ENCODE results near the gene PAX6. TPM values are rescaled to one million over a fixed set of nuclear protein-coding genes. Genes with fewer than 3 reads are reported as not detected.

PAX6 gene
- total and polyA plus RNA-seq, 2 of the 13 experiments (the other 11 are each of a cell fraction or from before 2014, with no cell fraction given), result 0.15 to 1.1 TPM

DNA sequence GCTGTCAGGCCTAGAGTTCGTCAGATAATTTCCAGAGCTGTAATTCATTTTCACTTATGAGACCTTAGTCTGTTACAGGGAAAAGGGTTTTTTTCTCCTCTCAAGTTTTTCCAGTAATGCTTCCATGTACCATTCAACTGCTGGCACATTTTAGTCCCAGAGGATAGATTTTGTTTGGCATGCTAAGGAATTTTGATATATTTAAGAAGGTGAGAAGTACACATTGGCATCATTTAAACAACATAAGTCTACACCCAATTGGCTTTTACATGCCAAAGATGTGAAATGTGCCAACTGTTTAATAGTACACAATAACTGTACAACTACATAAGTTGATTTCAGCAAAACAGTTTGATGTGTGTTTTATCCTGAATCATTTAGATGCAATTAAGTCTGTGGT is 71.0 kb downstream of the PAX6 start:
- H3K9me3 ChIP-seq (ENCODE audit: low read length), result peaks cover 2% of the 10 kb centered on the region; the same call in 1 of the 2 replicates
- no peaks in the 10 kb centered on the region for H3K79me2 ChIP-seq (ENCODE audit: insufficient read depth, low read length)
- ATAC-seq (no peak), DNase-seq (ENCODE audit: low spot score) (no peak), FAIRE-seq (no peak)
- in situ Hi-C loops (cut with HindIII; ENCODE audit: extremely low pct_ligation_motif_present, low pct_unique_long_range_greater_than_20kb), result no loop called here
- no TSS peak for BruUV-seq (replicated peaks)
- H3K4me1 ChIP-seq (ENCODE audit: insufficient read depth, low read length), result no peaks in the 10 kb centered on the region
- H3K36me3 ChIP-seq (replicated peaks in 1 of 2; ENCODE audit: control insufficient read depth in 1 of 2, insufficient read depth in 2 of 2, low read length in 2 of 2), result no peaks in the 10 kb centered on the region
- H4K20me1 ChIP-seq (ENCODE audit: insufficient read depth, low read length), result no peaks in the 10 kb centered on the region
- POLR2A ChIA-PET, result no interaction called here
- CTCF ChIA-PET (ENCODE audit: low intra/inter-chr PET ratio, low total read pairs), result no interaction called here
- intact Hi-C loops (cut with micrococcal nuclease; ENCODE audit: unreplicated experiment), result no loop called here
- H2AFZ ChIP-seq (ENCODE audit: low read length), result no peak overlapping the region
- H3K4me3 ChIP-seq (replicated peaks in 1 of 3; ENCODE audit: insufficient read depth in 1 of 3, low read depth in 2 of 3, low read length in 3 of 3), result no peak overlapping the region
- 81% methylated on average over 1 of the region's 1 CpG for WGBS (ENCODE audit: low lambda C conversion rate)
- no peak overlapping the region for H3K27ac ChIP-seq (ENCODE audit: extremely low read length, insufficient read depth, low read length)
- no peaks in the 10 kb centered on the region for H3K27me3 ChIP-seq (ENCODE audit: control insufficient read depth in 1 of 2, insufficient read depth in 2 of 2, low read length in 2 of 2)
- no peak overlapping the region for H3K9ac ChIP-seq (ENCODE audit: insufficient read depth, low read depth, low read length)
- no peak overlapping the region for H3K4me2 ChIP-seq (ENCODE audit: low read depth, low read length)
- TF ChIP-seq, protein P1, sequence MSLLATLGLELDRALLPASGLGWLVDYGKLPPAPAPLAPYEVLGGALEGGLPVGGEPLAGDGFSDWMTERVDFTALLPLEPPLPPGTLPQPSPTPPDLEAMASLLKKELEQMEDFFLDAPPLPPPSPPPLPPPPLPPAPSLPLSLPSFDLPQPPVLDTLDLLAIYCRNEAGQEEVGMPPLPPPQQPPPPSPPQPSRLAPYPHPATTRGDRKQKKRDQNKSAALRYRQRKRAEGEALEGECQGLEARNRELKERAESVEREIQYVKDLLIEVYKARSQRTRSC (CRISPR knock-in tag; IDR thresholded peaks at IDR 0.05; ENCODE audit: low read depth), result no peak
- no peak for TF ChIP-seq FOXK2 (IDR thresholded peaks at IDR 0.05)
- TF ChIP-seq TSC22D2 (CRISPR knock-in tag; IDR thresholded peaks at IDR 0.05; ENCODE audit: borderline replicate concordance), result no peak
- TF ChIP-seq, protein P2, sequence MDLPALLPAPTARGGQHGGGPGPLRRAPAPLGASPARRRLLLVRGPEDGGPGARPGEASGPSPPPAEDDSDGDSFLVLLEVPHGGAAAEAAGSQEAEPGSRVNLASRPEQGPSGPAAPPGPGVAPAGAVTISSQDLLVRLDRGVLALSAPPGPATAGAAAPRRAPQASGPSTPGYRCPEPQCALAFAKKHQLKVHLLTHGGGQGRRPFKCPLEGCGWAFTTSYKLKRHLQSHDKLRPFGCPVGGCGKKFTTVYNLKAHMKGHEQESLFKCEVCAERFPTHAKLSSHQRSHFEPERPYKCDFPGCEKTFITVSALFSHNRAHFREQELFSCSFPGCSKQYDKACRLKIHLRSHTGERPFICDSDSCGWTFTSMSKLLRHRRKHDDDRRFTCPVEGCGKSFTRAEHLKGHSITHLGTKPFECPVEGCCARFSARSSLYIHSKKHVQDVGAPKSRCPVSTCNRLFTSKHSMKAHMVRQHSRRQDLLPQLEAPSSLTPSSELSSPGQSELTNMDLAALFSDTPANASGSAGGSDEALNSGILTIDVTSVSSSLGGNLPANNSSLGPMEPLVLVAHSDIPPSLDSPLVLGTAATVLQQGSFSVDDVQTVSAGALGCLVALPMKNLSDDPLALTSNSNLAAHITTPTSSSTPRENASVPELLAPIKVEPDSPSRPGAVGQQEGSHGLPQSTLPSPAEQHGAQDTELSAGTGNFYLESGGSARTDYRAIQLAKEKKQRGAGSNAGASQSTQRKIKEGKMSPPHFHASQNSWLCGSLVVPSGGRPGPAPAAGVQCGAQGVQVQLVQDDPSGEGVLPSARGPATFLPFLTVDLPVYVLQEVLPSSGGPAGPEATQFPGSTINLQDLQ (CRISPR knock-in tag; IDR thresholded peaks at IDR 0.05), result no peak
- TF ChIP-seq KAT2B (IDR thresholded peaks at IDR 0.05; ENCODE audit: borderline replicate concordance, low read depth, low read length), result no peak
- TF ChIP-seq, protein P3, sequence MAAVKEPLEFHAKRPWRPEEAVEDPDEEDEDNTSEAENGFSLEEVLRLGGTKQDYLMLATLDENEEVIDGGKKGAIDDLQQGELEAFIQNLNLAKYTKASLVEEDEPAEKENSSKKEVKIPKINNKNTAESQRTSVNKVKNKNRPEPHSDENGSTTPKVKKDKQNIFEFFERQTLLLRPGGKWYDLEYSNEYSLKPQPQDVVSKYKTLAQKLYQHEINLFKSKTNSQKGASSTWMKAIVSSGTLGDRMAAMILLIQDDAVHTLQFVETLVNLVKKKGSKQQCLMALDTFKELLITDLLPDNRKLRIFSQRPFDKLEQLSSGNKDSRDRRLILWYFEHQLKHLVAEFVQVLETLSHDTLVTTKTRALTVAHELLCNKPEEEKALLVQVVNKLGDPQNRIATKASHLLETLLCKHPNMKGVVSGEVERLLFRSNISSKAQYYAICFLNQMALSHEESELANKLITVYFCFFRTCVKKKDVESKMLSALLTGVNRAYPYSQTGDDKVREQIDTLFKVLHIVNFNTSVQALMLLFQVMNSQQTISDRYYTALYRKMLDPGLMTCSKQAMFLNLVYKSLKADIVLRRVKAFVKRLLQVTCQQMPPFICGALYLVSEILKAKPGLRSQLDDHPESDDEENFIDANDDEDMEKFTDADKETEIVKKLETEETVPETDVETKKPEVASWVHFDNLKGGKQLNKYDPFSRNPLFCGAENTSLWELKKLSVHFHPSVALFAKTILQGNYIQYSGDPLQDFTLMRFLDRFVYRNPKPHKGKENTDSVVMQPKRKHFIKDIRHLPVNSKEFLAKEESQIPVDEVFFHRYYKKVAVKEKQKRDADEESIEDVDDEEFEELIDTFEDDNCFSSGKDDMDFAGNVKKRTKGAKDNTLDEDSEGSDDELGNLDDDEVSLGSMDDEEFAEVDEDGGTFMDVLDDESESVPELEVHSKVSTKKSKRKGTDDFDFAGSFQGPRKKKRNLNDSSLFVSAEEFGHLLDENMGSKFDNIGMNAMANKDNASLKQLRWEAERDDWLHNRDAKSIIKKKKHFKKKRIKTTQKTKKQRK (IDR thresholded peaks at IDR 0.05; ENCODE audit: low read length), result no peak
- no peak for TF ChIP-seq ZFYVE20 (CRISPR knock-in tag; IDR thresholded peaks at IDR 0.05; ENCODE audit: borderline replicate concordance, low read depth)
- no peak for TF ChIP-seq ZNF547 (CRISPR knock-in tag; IDR thresholded peaks at IDR 0.05)
- no peak for TF ChIP-seq TBX2 (CRISPR knock-in tag; IDR thresholded peaks at IDR 0.05; ENCODE audit: borderline replicate concordance)
- no peak for TF ChIP-seq ISX (CRISPR knock-in tag; conservative IDR thresholded peaks at IDR 0.05)
- no peak for TF ChIP-seq KDM1A (CRISPR knock-in tag; IDR thresholded peaks at IDR 0.05)
- TF ChIP-seq, protein P4, sequence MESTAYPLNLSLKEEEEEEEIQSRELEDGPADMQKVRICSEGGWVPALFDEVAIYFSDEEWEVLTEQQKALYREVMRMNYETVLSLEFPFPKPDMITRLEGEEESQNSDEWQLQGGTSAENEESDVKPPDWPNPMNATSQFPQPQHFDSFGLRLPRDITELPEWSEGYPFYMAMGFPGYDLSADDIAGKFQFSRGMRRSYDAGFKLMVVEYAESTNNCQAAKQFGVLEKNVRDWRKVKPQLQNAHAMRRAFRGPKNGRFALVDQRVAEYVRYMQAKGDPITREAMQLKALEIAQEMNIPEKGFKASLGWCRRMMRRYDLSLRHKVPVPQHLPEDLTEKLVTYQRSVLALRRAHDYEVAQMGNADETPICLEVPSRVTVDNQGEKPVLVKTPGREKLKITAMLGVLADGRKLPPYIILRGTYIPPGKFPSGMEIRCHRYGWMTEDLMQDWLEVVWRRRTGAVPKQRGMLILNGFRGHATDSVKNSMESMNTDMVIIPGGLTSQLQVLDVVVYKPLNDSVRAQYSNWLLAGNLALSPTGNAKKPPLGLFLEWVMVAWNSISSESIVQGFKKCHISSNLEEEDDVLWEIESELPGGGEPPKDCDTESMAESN (CRISPR knock-in tag; conservative IDR thresholded peaks at IDR 0.05), result no peak
